ENCODE data around the gene WDFY4. TPM values are rescaled to one million over a fixed set of nuclear protein-coding genes. Genes with fewer than 3 reads are reported as not detected.

The WDFY4 gene
- total RNA-seq, 1 donor from 2014 or later, result not detected

GRCh38 chr10:48729222-48729621, 44.5 kb downstream of the WDFY4 start:
- no peak for TF ChIP-seq CTCF (IDR thresholded peaks at IDR 0.05)
- Mint-ChIP-seq H3K4me3 (ENCODE audit: unreplicated experiment) (no peak overlapping the region), H3K27ac (ENCODE audit: unreplicated experiment) (no peak overlapping the region), H3K4me1 (ENCODE audit: low read depth) (no peaks in the 10 kb centered on the region), H3K36me3 (ENCODE audit: low read depth) (no peaks in the 10 kb centered on the region), H3K27me3 (ENCODE audit: low read depth) (peaks cover 21% of the 10 kb centered on the region), H3K9me3 (ENCODE audit: low read depth) (no peaks in the 10 kb centered on the region)
- DNase-seq (ENCODE audit: low spot score), result no peak

DNA sequence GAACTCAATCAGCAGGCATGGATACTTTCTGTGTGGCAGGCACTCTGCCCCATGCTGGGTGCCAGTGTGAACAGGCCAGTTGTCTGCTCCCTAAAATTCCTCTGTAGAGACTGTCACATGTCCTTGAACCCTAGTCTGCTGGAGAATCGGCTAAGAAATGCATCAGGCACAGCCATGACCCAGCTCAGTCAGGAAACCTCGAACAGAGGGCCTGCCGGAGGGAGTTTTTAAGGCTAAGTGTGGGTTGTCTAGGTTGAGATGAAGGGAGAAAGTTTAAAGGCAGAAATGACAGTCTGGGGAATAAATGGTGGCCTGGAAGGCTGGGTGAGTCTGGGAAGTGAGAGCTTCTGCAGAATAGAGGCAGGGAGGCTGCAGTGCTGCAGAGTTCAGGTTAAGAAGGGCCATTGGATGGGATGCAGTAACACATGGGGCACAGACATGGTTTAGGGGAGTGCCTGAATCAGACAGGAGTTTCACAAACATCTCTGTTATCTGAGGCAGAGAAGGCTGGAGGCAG, 45.3 kb downstream of the WDFY4 start:
- Mint-ChIP-seq H3K27ac (ENCODE audit: unreplicated experiment) (no peak overlapping the region), H3K4me1 (ENCODE audit: low read depth) (no peaks in the 10 kb centered on the region), H3K9me3 (ENCODE audit: low read depth) (no peaks in the 10 kb centered on the region), H3K4me3 (ENCODE audit: unreplicated experiment) (no peak overlapping the region), H3K36me3 (ENCODE audit: low read depth) (no peaks in the 10 kb centered on the region), H3K27me3 (ENCODE audit: low read depth) (peaks cover 15% of the 10 kb centered on the region)
- no peak for DNase-seq (ENCODE audit: low spot score)
- TF ChIP-seq CTCF (IDR thresholded peaks at IDR 0.05), result no peak

GRCh38 chr10:48731141-48731540, 46.5 kb downstream of the WDFY4 start:
- H3K27me3 Mint-ChIP-seq (ENCODE audit: low read depth), result peaks cover 15% of the 10 kb centered on the region
- no peak overlapping the region for H3K27ac Mint-ChIP-seq (ENCODE audit: unreplicated experiment)
- TF ChIP-seq CTCF (IDR thresholded peaks at IDR 0.05), result no peak
- H3K4me3 Mint-ChIP-seq (ENCODE audit: unreplicated experiment), result no peak overlapping the region
- no peaks in the 10 kb centered on the region for H3K36me3 Mint-ChIP-seq (ENCODE audit: low read depth)
- H3K9me3 Mint-ChIP-seq (ENCODE audit: low read depth), result no peaks in the 10 kb centered on the region
- no peaks in the 10 kb centered on the region for H3K4me1 Mint-ChIP-seq (ENCODE audit: low read depth)
- DNase-seq (ENCODE audit: low spot score), result no peak

- no peaks in the 10 kb centered on the region for H3K4me1 Mint-ChIP-seq (ENCODE audit: low read depth)
- no peaks in the 10 kb centered on the region for H3K36me3 Mint-ChIP-seq (ENCODE audit: low read depth)
- no peak for DNase-seq (ENCODE audit: low spot score)
- no peak overlapping the region for H3K27ac Mint-ChIP-seq (ENCODE audit: unreplicated experiment)
- peaks cover 15% of the 10 kb centered on the region for H3K27me3 Mint-ChIP-seq (ENCODE audit: low read depth)
- no peak overlapping the region for H3K4me3 Mint-ChIP-seq (ENCODE audit: unreplicated experiment)
- TF ChIP-seq CTCF (IDR thresholded peaks at IDR 0.05), result no peak
- no peaks in the 10 kb centered on the region for H3K9me3 Mint-ChIP-seq (ENCODE audit: low read depth)
These were observed 47.0 kb downstream of the WDFY4 start for GRCh38 chr10:48731654-48732053.

- H3K27ac Mint-ChIP-seq (ENCODE audit: unreplicated experiment), result no peak overlapping the region
- no peaks in the 10 kb centered on the region for H3K36me3 Mint-ChIP-seq (ENCODE audit: low read depth)
- H3K9me3 Mint-ChIP-seq (ENCODE audit: low read depth), result no peaks in the 10 kb centered on the region
- no peak overlapping the region for H3K4me3 Mint-ChIP-seq (ENCODE audit: unreplicated experiment)
- TF ChIP-seq CTCF (IDR thresholded peaks at IDR 0.05), result no peak
- no peak for DNase-seq (ENCODE audit: low spot score)
- no peaks in the 10 kb centered on the region for H3K4me1 Mint-ChIP-seq (ENCODE audit: low read depth)
- H3K27me3 Mint-ChIP-seq (ENCODE audit: low read depth), result peaks cover 14% of the 10 kb centered on the region
These were observed 48.7 kb downstream of the WDFY4 start for GRCh38 chr10:48733329-48733728.

Data from chondrocyte (in vitro differentiated cells).